ENCODE data around the gene ATP1A4. TPM values are rescaled to one million over a fixed set of nuclear protein-coding genes. Genes with fewer than 3 reads are reported as not detected.

Gene ATP1A4
- total RNA-seq, 1 donor from 2014 or later: not detected

GRCh38 chr1:160144921-160145320, 6.5 kb upstream of the ATP1A4 start:
- H3K9me3 Mint-ChIP-seq (ENCODE audit: low read depth): no peaks in the 10 kb centered on the region
- H3K4me3 Mint-ChIP-seq (ENCODE audit: low read depth): no peak overlapping the region
- no peak for TF ChIP-seq CTCF (IDR thresholded peaks at IDR 0.05; ENCODE audit: unreplicated experiment)
- DNase-seq (ENCODE audit: low spot score, unreplicated experiment): no peak
- peak overlapping the region; percentile 10 for H3K27ac Mint-ChIP-seq
- H3K27me3 Mint-ChIP-seq: peaks cover 9% of the 10 kb centered on the region
- no peaks in the 10 kb centered on the region for H3K4me1 Mint-ChIP-seq (ENCODE audit: low read depth)
- H3K36me3 Mint-ChIP-seq (ENCODE audit: insufficient read depth): no peaks in the 10 kb centered on the region

- Mint-ChIP-seq H3K27me3 (peaks cover 8% of the 10 kb centered on the region), H3K9me3 (ENCODE audit: low read depth) (no peaks in the 10 kb centered on the region), H3K36me3 (ENCODE audit: insufficient read depth) (no peaks in the 10 kb centered on the region), H3K4me1 (ENCODE audit: low read depth) (no peaks in the 10 kb centered on the region), H3K27ac (no peak overlapping the region), H3K4me3 (ENCODE audit: low read depth) (no peak overlapping the region)
- no peak for TF ChIP-seq CTCF (IDR thresholded peaks at IDR 0.05; ENCODE audit: unreplicated experiment)
- no peak for DNase-seq (ENCODE audit: low spot score, unreplicated experiment)
Measured at GRCh38 chr1:160146107-160146506, 5.3 kb upstream of the ATP1A4 start.

- no peaks in the 10 kb centered on the region for H3K4me1 Mint-ChIP-seq (ENCODE audit: low read depth)
- TF ChIP-seq CTCF (IDR thresholded peaks at IDR 0.05; ENCODE audit: unreplicated experiment): no peak
- H3K27ac Mint-ChIP-seq: no peak overlapping the region
- H3K9me3 Mint-ChIP-seq (ENCODE audit: low read depth): no peaks in the 10 kb centered on the region
- H3K4me3 Mint-ChIP-seq (ENCODE audit: low read depth): no peak overlapping the region
- no peak for DNase-seq (ENCODE audit: low spot score, unreplicated experiment)
- no peaks in the 10 kb centered on the region for H3K36me3 Mint-ChIP-seq (ENCODE audit: insufficient read depth)
- no peaks in the 10 kb centered on the region for H3K27me3 Mint-ChIP-seq
Measured at GRCh38 chr1:160148121-160148520, 3.3 kb upstream of the ATP1A4 start.

GRCh38 chr1:160149233-160149632, 2.2 kb upstream of the ATP1A4 start:
- no peak overlapping the region for H3K4me3 Mint-ChIP-seq (ENCODE audit: low read depth)
- no peak for DNase-seq (ENCODE audit: low spot score, unreplicated experiment)
- H3K27me3 Mint-ChIP-seq: no peaks in the 10 kb centered on the region
- H3K27ac Mint-ChIP-seq: no peak overlapping the region
- no peaks in the 10 kb centered on the region for H3K36me3 Mint-ChIP-seq (ENCODE audit: insufficient read depth)
- H3K4me1 Mint-ChIP-seq (ENCODE audit: low read depth): no peaks in the 10 kb centered on the region
- TF ChIP-seq CTCF (IDR thresholded peaks at IDR 0.05; ENCODE audit: unreplicated experiment): no peak
- H3K9me3 Mint-ChIP-seq (ENCODE audit: low read depth): no peaks in the 10 kb centered on the region

- no peak for DNase-seq (ENCODE audit: low spot score, unreplicated experiment)
- no peak for TF ChIP-seq CTCF (IDR thresholded peaks at IDR 0.05; ENCODE audit: unreplicated experiment)
- H3K4me3 Mint-ChIP-seq (ENCODE audit: low read depth): no peak overlapping the region
- no peak overlapping the region for H3K27ac Mint-ChIP-seq
- H3K4me1 Mint-ChIP-seq (ENCODE audit: low read depth): no peaks in the 10 kb centered on the region
- no peaks in the 10 kb centered on the region for H3K27me3 Mint-ChIP-seq
- H3K9me3 Mint-ChIP-seq (ENCODE audit: low read depth): no peaks in the 10 kb centered on the region
- H3K36me3 Mint-ChIP-seq (ENCODE audit: insufficient read depth): no peaks in the 10 kb centered on the region
Measured at GRCh38 chr1:160149716-160150115, 1.7 kb upstream of the ATP1A4 start.

All from progenitor cell of endocrine pancreas (in vitro differentiated cells).